NCI-H2107 (cell line): ENCODE measurements around the gene DHTKD1.
"Not testable (repeated sequence)": the region's sequence is repeated elsewhere in the genome, so short reads cannot be mapped to it uniquely, and the experiment has no call there.

Experiments used
- DNase-seq: peaks from one replicate; lab custom pipeline; 2025; lab: John Stamatoyannopoulos, UW

DHTKD1 gene

GRCh38 chr10:12150163-12150562 is 81.4 kb downstream of the DHTKD1 start:
- DNase-seq: no peak

GRCh38 chr10:12154516-12154915 is 85.8 kb downstream of the DHTKD1 start:
- no peak for DNase-seq

GRCh38 chr10:12156367-12157123 is 87.8 kb downstream of the DHTKD1 start:
- no peak for DNase-seq

GRCh38 chr10:12158111-12158510 is 89.4 kb downstream of the DHTKD1 start:
- no peak for DNase-seq

GRCh38 chr10:12160664-12161063 is 91.9 kb downstream of the DHTKD1 start:
- no peak for DNase-seq

- DNase-seq: no peak
Observed at GRCh38 chr10:12162927-12163326, 94.2 kb downstream of the DHTKD1 start.

GRCh38 chr10:12164085-12164484 is 95.3 kb downstream of the DHTKD1 start:
- no peak for DNase-seq

GRCh38 chr10:12165036-12165435 is 96.3 kb downstream of the DHTKD1 start:
- no peak for DNase-seq

- no peak for DNase-seq
Observed at GRCh38 chr10:12165999-12166775, 97.4 kb downstream of the DHTKD1 start.

GRCh38 chr10:12171512-12171911 is 102.8 kb downstream of the DHTKD1 start:
- DNase-seq: not testable (repeated sequence)
